Left lung (tissue), 14 donors: ENCODE measurements around the gene CHIA. TPM values are rescaled to one million over a fixed set of nuclear protein-coding genes. Genes with fewer than 3 reads are reported as not detected.

ENCODE experiments used
- ATAC-seq: fragments of 200-7000 bp; cut with Tn5 transposase; one replicate; pipeline ENCODE4 v1.9.1; 2020; ENCODE audit warnings: moderate library complexity
- DNase-seq, 4 donors: peaks; one replicate each; pipeline ENCODE4 v3.0.0-alpha.2; 2013 to 2020
- H3K27ac ChIP-seq, 2 donors: fragments of 200-600 bp; sonication (generic) in 1 of 2; one replicate each; pipeline versions ENCODE4 v1.5.0 to v1.8.0; 2020 to 2021
- H3K27me3 ChIP-seq, 2 donors: fragments of 200-600 bp; sonication (generic) in 1 of 2; one replicate each; pipeline versions ENCODE4 v1.5.0 to v1.8.0; 2020 to 2021
- H3K36me3 ChIP-seq, 2 donors: fragments of 200-600 bp; sonication (generic) in 1 of 2; one replicate each; pipeline versions ENCODE4 v1.5.0 to v1.8.0; 2020 to 2021
- H3K4me1 ChIP-seq, 2 donors: fragments of 200-600 bp; one replicate each; pipeline ENCODE4 v1.8.0; 2021
- H3K4me3 ChIP-seq, 2 donors: fragments of 200-600 bp; sonication (generic) in 1 of 2; one replicate each; pipeline versions ENCODE4 v1.5.0 to v1.8.0; 2020 to 2021; ENCODE audit warnings: mild to moderate bottlenecking in 1 of 2
- H3K9me3 ChIP-seq, 2 donors: fragments of 200-600 bp; sonication (generic) in 1 of 2; one replicate each; pipeline versions ENCODE4 v1.5.0 to v1.8.0; 2020 to 2021
- intact Hi-C, 2 donors: fragments of 100-400 bp; cut with DNase I; formaldehyde crosslinking; loops; one replicate each; pipeline versions ENCODE4 v1.11.2 to v1.14.2; 2022
- long read RNA-seq, 12 donors: library from polyadenylated mRNA in 2 of 12; unstranded in 2 of 12; transcript quantifications; one replicate each; pipeline ENCODE4 v2.0.0 and lab custom pipeline, GENCODE V29; 2019 to 2026
- polyA plus RNA-seq, 6 donors: library from polyadenylated mRNA; unstranded; fragments of 120-200 nt; gene quantifications; one replicate each; pipeline ENCODE4 v1.2.1, GENCODE V29; 2013; ENCODE audit not compliant: insufficient read length in 6 of 6
- total RNA-seq, 2 donors: library from RNA; stranded (reverse); fragmentation: NEBNext Ultra II Directional; extraction: Animal tissue kit (Norgen Biotek cat#: 25700); gene quantifications; one replicate each; pipeline ENCODE4 v1.2.1, GENCODE V29; 2021
- TF ChIP-seq, protein P1 (sequence below), 2 donors: fragments of 200-600 bp; sonication (generic) in 1 of 2; IDR thresholded peaks; one replicate each; pipeline versions ENCODE4 v1.5.0 to v1.8.0; 2021; ENCODE audit warnings: antibody characterized with exemption in 2 of 2
- donor health status: DM: no; HTN: yes; CAD: no.
- donor health status: DM: no; HTN: no; CAD: no.

The CHIA gene
- total RNA-seq (1 to 10 TPM; 1.5 to 2.6 TPM), polyA plus RNA-seq (10 to 100 TPM in 1 of 6 donors, 1 to 10 TPM in 4, not detected in 1; 1.1 to 10.2 (median 4.3) TPM)
- long read RNA-seq, donor 1, result 0 reads
- long read RNA-seq, donor 2, result 0 reads
- long read RNA-seq, donor 3, result 0 reads
- long read RNA-seq, donor 4, partial matches to known transcripts, result 0 of 1 reads
- long read RNA-seq, donor 4, other reads (novel, unspliced or antisense), result 1 of 1 reads
- long read RNA-seq, donor 5, partial matches to known transcripts, result 0 of 1 reads
- long read RNA-seq, donor 5, other reads (novel, unspliced or antisense), result 0 of 1 reads
- long read RNA-seq, donor 6, result 0 reads
- long read RNA-seq, donor 7, result 0 reads
- long read RNA-seq, donor 8, result 0 reads
- long read RNA-seq, donor 9, result 0 reads
- long read RNA-seq, donor 10, result 0 reads
- long read RNA-seq, donor 11, result 0 reads
- long read RNA-seq, donor 12, result 0 reads

DNA sequence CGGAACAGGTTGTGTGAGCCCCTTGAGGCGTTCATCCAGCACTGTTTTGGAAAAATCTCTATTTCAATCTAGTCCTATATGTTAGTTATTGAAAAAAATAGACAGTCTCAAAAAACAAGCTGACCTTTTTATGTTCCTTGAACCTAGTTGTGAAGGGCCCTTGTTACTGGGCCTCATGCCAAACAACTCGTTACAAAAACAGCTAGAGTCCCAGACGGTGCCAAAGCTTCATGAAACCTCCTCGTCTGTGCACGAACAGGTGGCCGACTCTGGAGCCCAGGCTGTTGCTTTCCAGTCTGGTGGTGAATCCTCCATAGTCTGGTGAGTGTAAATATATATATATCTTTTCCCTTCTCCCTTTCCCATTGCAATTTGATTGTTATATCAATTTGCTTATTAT is at the start of gene CHIA:
Gene CHIA (plus strand): TSS at position 222 of the 400 bp plus-strand sequence. CDS start 19,617 bp downstream, outside the sequence.
- Histone ChIP-seq H3K36me3 (no peaks in the 10 kb centered on the region), H3K4me3 (no peak within 1 kb of the TSS), H3K27me3 (no peaks in the 10 kb centered on the region), H3K4me1 (no peaks in the 10 kb centered on the region), H3K9me3 (no peaks in the 10 kb centered on the region), H3K27ac (no peak within 1 kb of the TSS)
- intact Hi-C loops, result no loop called here
- ATAC-seq (peak; percentile 78), DNase-seq (peak; percentile 23 to 79 (median 53))
- TF ChIP-seq, protein P1, sequence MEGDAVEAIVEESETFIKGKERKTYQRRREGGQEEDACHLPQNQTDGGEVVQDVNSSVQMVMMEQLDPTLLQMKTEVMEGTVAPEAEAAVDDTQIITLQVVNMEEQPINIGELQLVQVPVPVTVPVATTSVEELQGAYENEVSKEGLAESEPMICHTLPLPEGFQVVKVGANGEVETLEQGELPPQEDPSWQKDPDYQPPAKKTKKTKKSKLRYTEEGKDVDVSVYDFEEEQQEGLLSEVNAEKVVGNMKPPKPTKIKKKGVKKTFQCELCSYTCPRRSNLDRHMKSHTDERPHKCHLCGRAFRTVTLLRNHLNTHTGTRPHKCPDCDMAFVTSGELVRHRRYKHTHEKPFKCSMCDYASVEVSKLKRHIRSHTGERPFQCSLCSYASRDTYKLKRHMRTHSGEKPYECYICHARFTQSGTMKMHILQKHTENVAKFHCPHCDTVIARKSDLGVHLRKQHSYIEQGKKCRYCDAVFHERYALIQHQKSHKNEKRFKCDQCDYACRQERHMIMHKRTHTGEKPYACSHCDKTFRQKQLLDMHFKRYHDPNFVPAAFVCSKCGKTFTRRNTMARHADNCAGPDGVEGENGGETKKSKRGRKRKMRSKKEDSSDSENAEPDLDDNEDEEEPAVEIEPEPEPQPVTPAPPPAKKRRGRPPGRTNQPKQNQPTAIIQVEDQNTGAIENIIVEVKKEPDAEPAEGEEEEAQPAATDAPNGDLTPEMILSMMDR (IDR thresholded peaks at IDR 0.05), result no peak

DNA sequence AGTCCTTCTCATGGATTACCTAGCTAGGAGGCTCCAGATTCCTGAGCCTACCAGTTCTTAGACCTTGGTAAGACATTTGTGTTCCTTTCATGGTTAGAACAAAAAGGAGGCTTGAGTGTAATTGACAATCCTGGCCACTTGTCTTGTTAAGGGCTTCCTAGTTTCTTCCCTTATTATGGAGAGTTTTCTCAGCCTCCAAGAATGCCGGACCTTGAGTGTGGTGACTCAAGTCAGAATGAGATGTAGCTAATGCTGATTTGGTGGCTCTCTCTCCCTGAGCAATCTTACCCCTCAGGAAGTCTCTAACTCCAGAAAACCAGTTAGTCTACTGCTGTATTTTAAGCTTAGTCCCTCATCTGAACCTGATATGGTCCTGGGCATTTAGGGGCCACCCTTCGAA is 48.9 kb upstream of the CHIA start:
- no peak overlapping the region for H3K27ac ChIP-seq
- TF ChIP-seq, protein P1 (IDR thresholded peaks at IDR 0.05), result no peak
- DNase-seq (no peak), ATAC-seq (peak; percentile 80)
- intact Hi-C loops, result no loop called here
- H3K4me3 ChIP-seq, result no peak overlapping the region
- H3K27me3 ChIP-seq, result no peaks in the 10 kb centered on the region
- H3K9me3 ChIP-seq, result no peaks in the 10 kb centered on the region
- no peaks in the 10 kb centered on the region for H3K4me1 ChIP-seq
- H3K36me3 ChIP-seq, result no peaks in the 10 kb centered on the region

DNA sequence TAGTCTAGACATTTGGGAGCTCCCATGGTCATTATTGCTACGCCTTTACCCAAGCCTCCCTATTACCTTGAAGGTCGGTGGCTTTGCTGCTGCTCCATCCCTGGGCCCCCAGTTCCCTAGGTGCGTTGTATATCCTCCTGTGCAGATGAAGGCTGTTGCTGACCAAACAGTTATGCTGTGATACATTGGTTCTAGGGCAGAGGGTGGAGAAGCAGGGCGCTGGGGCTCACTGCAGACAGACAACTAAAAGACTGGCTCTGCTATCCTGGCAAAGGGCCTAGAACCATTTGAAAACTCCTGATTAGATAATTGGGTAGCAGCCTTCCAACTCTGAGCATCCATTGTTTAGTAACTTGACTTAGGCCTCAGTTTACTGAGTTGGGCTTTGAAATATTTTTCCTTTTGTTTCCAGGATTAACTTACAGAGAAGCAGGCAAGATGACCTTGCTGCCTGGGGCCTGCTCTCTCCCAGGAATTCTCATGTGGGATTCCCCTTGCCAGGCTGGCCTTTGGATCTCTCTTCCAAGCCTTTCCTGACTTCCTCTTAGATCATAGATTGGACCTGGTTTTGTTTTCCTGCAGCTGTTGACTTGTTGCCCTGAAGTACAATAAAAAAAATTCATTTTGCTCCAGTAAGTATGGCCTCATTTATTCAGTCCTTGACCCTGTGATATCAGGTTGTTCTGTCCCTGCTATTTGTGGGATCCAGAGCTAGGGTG is 47.7 kb upstream of the CHIA start:
- DNase-seq (no peak), ATAC-seq (no peak)
- Histone ChIP-seq H3K4me3 (no peak overlapping the region), H3K9me3 (no peaks in the 10 kb centered on the region), H3K4me1 (no peaks in the 10 kb centered on the region), H3K27ac (no peak overlapping the region), H3K27me3 (no peaks in the 10 kb centered on the region), H3K36me3 (no peaks in the 10 kb centered on the region)
- intact Hi-C loops, result no loop called here
- TF ChIP-seq, protein P1 (IDR thresholded peaks at IDR 0.05), result no peak

DNA sequence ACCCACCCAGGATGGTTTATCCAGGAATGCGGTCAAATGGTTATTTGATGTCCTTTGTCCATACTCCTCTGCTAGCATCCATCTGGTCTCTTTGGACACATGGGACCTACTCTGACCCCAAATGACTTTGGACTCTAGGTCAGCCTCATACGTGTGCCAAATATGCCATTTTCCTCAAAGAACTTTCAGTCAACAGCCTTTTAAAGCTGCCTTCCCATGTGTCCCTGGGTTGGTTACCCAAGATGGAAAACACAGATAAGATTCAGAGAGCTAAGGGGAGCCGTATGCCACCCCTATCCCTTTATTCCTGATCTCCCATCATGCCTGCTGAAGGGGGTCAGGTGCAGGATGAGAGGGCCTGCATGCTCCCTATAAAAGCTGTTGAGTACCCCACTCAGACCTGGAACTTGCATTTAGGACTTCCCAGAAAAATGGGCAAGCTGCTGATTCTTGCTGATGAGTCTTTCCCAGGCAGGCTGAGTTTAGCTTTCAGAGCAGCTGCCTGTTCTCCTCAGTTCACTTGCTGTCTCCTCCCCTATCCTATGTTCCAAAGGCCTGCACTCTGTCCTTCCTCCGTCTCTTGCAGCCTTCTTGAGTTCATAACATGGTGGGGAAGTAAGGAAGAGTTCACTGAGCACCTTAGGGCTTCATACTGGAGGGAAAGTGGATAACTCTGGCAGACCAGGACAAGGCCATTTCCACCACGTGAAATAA is 43.4 kb upstream of the CHIA start:
- H3K9me3 ChIP-seq, result no peaks in the 10 kb centered on the region
- DNase-seq (no peak), ATAC-seq (no peak)
- H3K4me3 ChIP-seq, result no peak overlapping the region
- H3K36me3 ChIP-seq, result no peaks in the 10 kb centered on the region
- intact Hi-C loops, result no loop called here
- no peak overlapping the region for H3K27ac ChIP-seq
- H3K4me1 ChIP-seq, result no peaks in the 10 kb centered on the region
- H3K27me3 ChIP-seq, result no peaks in the 10 kb centered on the region
- TF ChIP-seq, protein P1 (IDR thresholded peaks at IDR 0.05), result no peak
